ENCODE measurements around the gene VSIG4.

The VSIG4 gene

DNA sequence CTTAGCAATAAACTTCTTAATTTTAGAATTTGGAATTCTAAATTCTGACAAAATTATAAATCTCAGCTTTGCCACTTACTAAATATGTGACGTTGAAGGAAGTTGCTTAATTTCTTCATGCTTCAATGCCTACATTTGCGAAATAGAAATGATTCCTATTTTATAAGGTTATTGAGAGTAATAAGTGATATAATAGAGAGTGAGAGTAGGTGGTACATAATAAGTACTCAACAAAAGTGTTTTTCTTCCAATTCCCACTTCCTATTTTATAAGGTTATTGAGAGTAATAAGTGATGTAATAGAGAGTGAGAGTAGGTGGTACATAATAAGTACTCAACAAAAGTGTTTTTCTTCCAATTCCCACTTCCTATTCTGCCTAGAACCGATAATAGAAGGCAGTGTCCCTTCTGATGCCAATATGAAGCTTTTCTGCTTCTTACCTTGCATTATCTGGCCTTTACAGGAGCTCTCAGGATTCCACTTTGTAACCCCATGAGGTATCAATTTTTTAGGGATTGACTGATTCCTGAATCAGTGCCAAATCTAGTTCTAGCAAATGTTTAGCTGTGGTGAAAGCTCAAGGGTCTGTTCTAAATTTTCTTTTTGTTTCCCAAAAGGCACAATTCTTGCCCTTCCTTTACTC, 31.4 kb downstream of the VSIG4 start:
- no peak for DNase-seq (ENCODE audit: low spot score)

- no peak for DNase-seq (ENCODE audit: low spot score)
Measured at GRCh38 chrX:66007851-66008250, 32.0 kb downstream of the VSIG4 start.

DNA sequence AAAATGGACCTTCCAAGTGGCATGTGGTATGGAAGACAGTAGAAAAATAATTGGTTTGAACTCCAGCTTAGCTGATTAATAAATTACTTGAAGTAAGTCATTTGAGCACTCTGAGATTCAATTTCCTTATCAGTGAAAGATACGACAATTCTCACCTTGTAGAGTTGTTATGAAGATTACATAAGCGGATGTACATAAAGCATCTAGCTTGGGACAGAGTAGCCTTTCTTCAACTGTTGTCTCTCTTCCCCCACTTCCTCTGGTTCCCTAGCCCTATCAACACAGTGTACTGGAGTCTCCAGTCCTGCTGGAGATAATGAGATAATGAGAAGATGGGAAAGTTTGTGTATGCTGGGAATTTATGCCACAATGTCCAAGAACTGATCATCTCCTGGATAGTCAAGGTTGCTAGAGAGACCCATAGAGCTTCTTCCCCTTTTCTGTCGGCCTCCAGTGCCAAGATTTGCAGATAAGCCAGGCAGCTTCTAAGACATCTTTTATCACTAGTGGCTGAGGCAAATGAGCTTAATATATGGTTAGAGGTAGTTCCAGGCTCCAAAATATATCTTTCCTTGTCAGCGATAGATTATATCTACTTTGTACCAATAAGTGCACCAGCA, 33.9 kb downstream of the VSIG4 start:
- no peak for DNase-seq (ENCODE audit: low spot score)

GRCh38 chrX:66004928-66005829, 34.7 kb downstream of the VSIG4 start:
- no peak for DNase-seq (ENCODE audit: low spot score)

DNA sequence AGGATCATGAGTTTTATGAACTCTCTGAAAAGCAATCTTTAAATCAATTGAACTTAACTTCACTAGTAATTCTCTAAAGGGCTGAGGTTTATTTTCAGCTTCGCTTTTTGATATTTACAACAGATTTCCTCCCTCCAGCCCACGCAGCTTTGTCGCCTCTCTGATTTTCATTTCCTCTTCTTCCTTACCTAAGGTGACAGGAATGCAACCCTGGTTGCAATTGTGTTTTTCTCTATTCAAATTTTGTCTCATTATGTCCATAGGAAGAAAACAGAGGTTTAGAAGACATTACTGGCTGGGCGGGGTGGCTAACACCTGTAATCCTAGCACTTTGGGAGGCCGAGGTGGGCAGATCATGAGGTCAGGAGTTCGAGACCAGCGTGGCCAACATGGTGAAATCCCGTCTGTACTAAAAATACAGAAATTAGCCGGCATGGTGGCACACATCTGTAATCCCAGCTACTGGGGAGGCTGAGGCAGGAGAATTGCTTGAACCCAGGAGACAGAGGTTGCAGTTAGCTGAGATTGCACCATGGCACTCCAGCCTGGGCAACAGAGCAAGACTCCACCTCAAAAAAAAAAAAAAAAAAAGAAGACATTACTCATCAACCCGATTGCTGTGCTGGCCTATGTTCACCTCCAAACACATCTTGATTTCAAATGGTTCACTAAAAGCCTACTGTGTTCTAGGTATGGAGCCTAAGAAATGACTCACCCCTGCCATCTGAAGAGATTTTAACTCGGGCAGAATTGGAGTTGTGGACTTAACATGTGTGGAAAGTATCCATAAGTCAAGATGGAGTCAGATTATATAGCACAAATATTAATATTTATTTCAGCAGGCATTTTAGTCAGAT, 36.8 kb downstream of the VSIG4 start:
- no peak for DNase-seq (ENCODE audit: low spot score)

GRCh38 chrX:66001596-66001995, 38.3 kb downstream of the VSIG4 start:
- no peak for DNase-seq (ENCODE audit: low spot score)

- no peak for DNase-seq (ENCODE audit: low spot score)
Measured at GRCh38 chrX:66000628-66001272, 39.1 kb downstream of the VSIG4 start.

- DNase-seq (ENCODE audit: low spot score), result no peak
Measured at GRCh38 chrX:66000178-66000577, 39.7 kb downstream of the VSIG4 start.

DNA sequence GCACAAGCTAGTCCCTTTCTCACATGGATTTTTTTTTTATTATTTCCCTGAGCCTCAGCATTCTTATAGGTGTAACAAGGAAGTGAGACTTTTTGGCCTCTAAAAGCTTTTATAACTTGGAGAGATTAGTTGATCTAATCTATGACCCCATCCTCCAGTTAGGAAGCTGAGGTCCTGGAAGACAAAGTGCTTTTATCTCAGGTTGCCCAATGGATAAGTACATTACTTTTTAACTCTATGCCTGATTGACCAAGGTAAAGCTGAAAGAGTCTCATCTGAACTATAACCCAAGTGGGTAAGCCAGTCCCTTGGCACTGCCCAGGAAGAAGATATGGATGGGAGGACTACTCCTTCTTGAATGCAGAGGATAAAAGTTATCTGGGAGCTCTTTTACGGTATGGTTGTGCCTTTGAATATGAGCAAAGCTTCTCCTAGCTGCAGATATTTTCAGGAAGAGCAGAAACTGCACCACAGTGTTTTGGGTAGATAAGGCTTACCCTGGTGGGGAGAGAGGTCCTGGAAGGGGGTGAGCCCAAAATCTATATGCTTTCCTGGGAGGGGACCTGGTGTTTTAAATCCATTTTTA, 40.2 kb downstream of the VSIG4 start:
- DNase-seq (ENCODE audit: low spot score), result no peak

GRCh38 chrX:65999029-65999562, 40.8 kb downstream of the VSIG4 start:
- DNase-seq (ENCODE audit: low spot score), result no peak

DNA sequence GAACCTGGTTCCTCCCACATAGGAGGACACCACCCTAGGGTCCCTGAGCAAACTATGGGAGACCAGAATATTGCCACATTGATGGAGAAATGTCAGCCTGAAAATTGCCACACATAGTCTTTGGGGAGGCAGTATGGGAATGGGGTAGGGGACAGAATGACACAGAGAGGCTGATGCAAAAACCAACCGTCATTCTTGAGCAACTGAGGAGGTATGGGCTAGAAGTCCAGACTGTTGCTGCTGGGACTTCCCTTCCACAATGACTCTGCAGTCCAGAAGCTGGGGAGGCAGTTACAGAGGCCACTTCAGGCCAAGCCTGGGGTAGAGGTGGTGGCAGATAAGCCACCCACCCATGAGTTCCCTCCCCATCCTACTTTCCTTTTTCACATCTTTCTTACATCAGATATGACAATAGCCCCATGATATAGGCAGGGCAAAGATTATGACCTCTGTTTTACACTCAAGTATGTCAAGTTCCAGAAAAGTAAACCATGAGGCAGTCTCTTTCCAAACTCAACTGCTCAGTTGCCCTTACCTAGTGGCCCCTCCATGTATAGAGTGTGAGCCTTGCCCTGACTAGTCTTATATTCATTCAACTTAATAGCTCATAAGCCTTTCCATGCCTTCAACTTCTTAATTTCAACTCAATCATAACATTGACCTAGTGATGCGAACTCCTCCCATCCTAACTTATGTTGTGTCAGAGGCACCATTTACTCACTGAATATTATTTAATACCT, 41.7 kb downstream of the VSIG4 start:
- no peak for DNase-seq (ENCODE audit: low spot score)

DNA sequence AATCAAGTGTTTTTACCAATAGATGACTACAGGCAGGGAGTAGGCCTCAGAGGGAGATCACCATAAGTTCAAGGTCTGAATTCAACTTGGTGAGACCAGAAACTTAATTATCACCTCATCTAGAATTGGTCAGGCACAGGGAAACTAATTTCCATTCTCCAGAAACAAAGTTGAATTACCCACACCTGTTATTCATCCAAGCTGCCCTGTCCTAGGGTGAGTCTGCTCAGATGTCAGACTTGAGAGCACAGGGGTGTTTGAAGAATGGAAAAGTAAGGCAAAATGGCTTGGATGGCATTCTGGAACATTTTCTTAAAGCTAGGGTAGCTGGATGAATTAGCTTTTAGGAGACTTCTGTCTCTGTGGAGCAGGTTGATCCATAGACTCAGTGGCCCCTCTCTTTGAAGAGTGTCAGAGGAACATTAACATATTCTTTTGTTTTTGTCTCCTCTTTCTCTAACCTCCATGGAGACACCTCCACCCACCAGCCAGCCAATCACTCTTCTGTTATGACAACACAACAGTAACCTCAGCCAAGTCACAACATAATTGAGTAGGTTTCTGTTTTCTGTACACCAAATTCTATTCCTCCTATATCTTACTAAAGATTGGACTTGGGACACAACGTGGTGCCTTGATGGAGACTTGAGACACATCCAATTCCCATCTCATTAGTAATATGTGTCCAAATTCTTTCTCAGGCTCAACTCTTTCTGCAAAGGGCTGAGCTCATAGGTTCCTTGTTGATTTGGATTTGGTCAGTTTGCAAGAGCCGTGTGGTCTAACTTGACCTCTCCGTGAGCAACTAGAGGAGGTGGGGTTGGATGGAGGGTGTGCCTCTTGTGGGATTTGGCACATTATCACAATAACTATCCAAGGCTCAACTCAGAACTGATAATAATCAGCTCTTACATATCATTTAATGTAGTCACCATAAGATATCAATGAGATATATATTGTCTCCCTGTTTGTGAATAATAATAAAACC, 45.1 kb downstream of the VSIG4 start:
- DNase-seq (ENCODE audit: low spot score), result no peak

DNA sequence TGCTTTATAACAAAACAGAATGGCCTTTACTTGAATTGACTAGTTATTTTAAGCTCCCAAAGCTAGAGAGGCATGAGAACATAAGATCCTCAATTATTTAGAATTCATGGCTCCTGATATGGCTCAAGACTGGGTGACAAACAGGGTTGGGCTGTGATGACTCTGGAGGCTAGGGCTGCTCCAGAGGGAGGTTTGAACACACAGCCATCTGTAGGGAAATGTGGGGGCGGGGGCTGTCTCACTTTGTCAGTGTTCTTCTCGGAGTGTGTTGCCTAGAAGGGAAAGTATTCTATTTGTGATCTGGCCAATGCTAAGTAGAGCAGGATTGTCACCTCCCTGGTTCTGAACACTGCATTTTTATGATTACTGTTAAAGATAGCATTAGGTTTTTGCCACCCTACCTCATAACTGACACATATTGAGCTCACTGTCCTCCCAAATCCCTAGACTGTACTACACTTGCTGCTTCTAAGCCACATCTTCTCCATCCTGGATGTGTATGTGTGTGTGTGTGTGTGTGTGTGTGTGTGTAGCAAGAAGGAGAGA, 45.9 kb downstream of the VSIG4 start:
- DNase-seq (ENCODE audit: low spot score), result no peak

- no peak for DNase-seq (ENCODE audit: low spot score)
Measured at GRCh38 chrX:65993332-65993731, 46.5 kb downstream of the VSIG4 start.

DNA sequence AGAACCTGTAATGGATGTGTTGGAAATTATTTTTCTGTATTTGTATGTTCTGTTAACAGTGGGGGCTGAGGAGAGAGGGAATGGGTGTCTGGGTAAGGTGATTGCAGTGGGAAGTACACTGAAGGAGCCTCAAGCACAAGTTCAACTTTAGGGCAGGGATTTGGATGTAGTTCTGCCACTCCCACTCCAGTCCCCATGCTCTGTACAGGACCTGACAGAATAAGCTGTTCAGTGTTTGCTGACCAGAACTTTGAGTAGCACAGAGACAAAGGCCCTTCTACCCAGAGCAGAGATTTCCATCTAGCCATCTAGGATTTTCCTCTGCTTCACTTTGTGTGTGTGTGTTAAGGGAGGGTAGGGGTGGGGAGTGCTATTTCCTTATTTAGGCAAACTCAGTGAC, 49.2 kb downstream of the VSIG4 start:
- DNase-seq (ENCODE audit: low spot score), result no peak

GRCh38 chrX:65987811-65988210, 52.1 kb downstream of the VSIG4 start:
- no peak for DNase-seq (ENCODE audit: low spot score)

DNA sequence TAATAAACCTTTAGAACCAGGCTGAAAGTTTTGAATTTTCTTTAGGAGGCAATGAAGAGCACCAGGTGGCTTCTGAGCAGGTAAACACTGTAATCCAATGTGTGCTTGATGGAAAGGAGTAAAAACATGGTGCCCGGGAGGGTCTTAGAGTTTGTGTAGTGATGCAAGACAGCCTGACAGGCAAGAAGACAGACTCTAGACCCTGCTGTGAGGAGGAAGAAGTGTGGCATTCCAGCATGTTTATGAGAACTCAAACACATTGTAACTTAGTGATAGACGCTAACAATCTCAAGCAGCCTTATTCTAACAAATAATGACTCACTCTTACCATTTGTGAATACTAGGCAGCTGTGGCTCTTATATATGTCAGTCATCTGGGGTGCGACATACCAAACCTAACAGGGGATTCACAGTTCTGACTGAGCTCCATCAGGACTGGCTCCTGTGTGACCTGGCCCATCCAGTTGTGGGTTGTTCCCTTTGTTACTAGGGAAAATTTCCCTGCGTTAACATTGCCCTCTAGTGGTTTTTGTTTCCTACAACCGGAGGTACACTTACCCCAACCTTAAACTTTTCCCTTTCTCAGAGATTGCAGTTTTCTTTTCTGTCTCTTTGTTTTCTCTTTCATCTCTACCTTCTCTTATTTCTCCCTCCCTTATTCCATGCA, 53.8 kb downstream of the VSIG4 start:
- DNase-seq (ENCODE audit: low spot score), result peak; percentile 81

DNA sequence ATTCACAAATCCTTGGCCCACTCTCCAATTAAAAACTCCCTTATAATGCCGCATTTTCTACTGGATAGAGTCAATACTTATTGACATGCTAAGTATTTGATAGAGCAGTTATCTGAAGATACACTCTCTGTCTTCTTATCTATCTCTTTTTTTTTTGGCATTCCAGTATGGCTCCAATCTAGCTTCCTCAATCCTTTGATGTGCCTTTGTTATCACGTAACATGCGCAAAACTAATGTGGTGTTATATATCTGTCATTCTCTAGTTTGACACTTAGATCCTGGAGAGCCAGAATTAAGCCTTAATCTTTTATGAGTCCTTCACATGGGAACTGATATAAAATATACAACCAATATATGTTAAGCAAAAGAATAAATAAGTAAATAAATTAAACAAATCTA, 54.7 kb downstream of the VSIG4 start:
- DNase-seq (ENCODE audit: low spot score), result no peak
